Lower lobe of right lung (tissue), 2 donors: ENCODE data around the gene RASAL3. TPM values are rescaled to one million over a fixed set of nuclear protein-coding genes. Genes with fewer than 3 reads are reported as not detected.

Source experiments
- ATAC-seq, 2 donors: fragments of 200-7000 bp; cut with Tn5 transposase; one replicate each; pipeline ENCODE4 v1.9.1; 2020 to 2022; ENCODE audit warnings: mild to moderate bottlenecking in 2 of 2, moderate library complexity in 2 of 2
- DNase-seq: peaks from one replicate; pipeline ENCODE4 v3.0.0-alpha.2; 2020
- H3K27ac ChIP-seq: fragments of 200-600 bp; one replicate; pipeline ENCODE4 v1.8.0; 2022
- H3K27me3 ChIP-seq: fragments of 200-600 bp; one replicate; pipeline ENCODE4 v1.8.0; 2022; ENCODE audit warnings: low read depth
- H3K36me3 ChIP-seq: fragments of 200-600 bp; one replicate; pipeline ENCODE4 v1.8.0; 2022; ENCODE audit warnings: mild to moderate bottlenecking
- H3K4me1 ChIP-seq: fragments of 200-600 bp; one replicate; pipeline ENCODE4 v1.8.0; 2022
- H3K4me3 ChIP-seq: fragments of 200-600 bp; one replicate; pipeline ENCODE4 v1.8.0; 2022; ENCODE audit warnings: mild to moderate bottlenecking
- H3K9me3 ChIP-seq: fragments of 200-600 bp; one replicate; pipeline ENCODE4 v1.8.0; 2022
- intact Hi-C: fragments of 100-400 bp; cut with DNase I; formaldehyde crosslinking; loops from one replicate; pipeline ENCODE4 v1.11.0; 2022
- total RNA-seq: library from RNA; stranded (reverse); fragmentation: NEBNext Ultra II Directional; extraction: Animal tissue kit (Norgen Biotek cat#: 25700); gene quantifications from one replicate; pipeline ENCODE4 v1.2.1, GENCODE V29; 2021
- TF ChIP-seq, protein P1 (sequence below): fragments of 200-600 bp; IDR thresholded peaks from one replicate; pipeline ENCODE4 v1.8.0; 2022; ENCODE audit warnings: antibody characterized with exemption, mild to moderate bottlenecking
- donor health status: DM: no; HTN: yes; CAD: no; lungs with severe emphysema.

The RASAL3 gene
- total RNA-seq, 1 donor from 2014 or later: 15.0 TPM

DNA sequence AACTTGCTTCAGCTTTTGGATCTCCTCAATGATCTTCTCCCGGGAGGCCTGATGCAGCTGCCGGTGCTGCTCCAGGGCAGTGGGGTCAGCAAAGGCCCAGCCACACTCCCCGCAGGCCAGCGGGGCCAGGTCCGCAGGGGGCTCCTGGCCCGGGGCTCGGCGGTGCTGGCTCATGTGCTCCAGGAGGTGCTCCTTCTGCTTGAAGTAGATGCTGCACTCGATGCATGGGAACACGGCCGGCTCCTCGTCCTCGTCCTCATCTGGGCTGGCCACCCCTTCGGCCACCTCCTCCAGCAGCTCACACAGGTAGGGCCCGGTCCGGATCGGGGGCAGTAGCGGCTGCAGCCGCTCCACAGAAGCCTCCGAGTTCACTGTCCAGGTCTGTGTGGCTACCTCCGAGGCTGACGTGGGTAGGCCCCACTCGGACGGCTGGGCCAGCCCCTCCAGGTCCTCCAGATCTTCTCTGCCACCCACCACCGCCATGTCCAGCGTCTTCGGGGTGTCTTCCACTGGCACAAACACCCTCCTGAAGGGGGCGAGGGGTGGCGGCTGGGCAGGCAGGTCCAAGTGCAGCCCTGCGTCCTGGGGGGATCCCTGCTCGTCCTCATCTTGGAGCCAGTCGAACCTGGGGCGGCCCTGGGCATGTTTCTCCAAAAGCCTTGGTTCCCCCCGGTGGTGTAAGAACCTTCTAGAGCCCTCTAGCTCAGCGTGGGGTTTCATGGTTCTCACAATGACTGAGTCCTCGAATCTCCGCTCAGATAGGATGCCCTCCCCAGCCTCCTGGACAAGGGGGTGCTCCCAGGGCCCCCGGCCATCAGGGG is 24.3 kb downstream of the RASAL3 start:
- TF ChIP-seq, protein P1, sequence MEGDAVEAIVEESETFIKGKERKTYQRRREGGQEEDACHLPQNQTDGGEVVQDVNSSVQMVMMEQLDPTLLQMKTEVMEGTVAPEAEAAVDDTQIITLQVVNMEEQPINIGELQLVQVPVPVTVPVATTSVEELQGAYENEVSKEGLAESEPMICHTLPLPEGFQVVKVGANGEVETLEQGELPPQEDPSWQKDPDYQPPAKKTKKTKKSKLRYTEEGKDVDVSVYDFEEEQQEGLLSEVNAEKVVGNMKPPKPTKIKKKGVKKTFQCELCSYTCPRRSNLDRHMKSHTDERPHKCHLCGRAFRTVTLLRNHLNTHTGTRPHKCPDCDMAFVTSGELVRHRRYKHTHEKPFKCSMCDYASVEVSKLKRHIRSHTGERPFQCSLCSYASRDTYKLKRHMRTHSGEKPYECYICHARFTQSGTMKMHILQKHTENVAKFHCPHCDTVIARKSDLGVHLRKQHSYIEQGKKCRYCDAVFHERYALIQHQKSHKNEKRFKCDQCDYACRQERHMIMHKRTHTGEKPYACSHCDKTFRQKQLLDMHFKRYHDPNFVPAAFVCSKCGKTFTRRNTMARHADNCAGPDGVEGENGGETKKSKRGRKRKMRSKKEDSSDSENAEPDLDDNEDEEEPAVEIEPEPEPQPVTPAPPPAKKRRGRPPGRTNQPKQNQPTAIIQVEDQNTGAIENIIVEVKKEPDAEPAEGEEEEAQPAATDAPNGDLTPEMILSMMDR: no peak
- Histone ChIP-seq H3K27me3 (no peaks in the 10 kb centered on the region), H3K4me3 (no peak overlapping the region), H3K36me3 (peaks cover under 1% of the 10 kb centered on the region), H3K9me3 (no peaks in the 10 kb centered on the region), H3K4me1 (no peaks in the 10 kb centered on the region), H3K27ac (no peak overlapping the region)
- ATAC-seq (no peak), DNase-seq (no peak)
- intact Hi-C loops: no loop called here

DNA sequence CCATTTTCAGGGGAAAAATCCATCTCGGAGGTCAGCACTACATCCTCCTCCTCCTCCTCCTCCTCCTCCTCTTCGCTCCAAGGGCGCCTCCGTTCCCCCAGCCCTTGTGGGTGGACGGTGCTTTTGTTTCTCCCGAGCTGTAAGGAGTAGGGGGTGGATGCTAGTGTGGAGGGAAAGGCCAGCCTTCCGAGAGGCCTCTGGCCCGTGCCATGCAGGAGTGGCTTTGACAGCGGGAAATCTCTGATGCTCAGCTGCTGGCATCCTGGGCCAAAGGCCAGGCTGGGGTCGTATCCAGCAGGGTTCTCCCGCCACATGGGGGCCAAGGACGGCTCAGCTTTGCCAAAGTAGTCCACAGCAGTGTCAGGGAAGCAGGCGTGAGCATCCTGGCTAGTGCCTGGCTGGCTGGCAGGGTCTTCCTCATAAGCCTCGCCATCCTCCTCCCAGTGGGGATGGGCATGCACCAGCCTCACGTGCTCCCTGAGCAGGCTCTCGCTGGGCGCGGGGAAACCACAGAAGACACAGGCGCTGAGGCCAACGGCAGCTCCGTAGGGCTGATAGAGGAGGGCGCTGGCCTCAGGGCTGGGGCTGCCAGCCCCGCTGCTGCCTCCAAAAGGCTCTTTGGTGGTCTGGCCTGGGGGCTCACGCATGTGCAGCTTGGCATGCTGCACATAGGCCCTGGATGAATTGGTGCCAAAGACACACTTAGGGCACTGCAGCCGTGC is 25.1 kb downstream of the RASAL3 start:
- no peak for ATAC-seq
- DNase-seq: no peak
- H3K4me3 ChIP-seq: no peak overlapping the region
- H3K9me3 ChIP-seq: no peaks in the 10 kb centered on the region
- no peak overlapping the region for H3K27ac ChIP-seq
- TF ChIP-seq, protein P1: no peak
- no peaks in the 10 kb centered on the region for H3K27me3 ChIP-seq
- intact Hi-C loops: no loop called here
- H3K4me1 ChIP-seq: no peaks in the 10 kb centered on the region
- no peaks in the 10 kb centered on the region for H3K36me3 ChIP-seq

DNA sequence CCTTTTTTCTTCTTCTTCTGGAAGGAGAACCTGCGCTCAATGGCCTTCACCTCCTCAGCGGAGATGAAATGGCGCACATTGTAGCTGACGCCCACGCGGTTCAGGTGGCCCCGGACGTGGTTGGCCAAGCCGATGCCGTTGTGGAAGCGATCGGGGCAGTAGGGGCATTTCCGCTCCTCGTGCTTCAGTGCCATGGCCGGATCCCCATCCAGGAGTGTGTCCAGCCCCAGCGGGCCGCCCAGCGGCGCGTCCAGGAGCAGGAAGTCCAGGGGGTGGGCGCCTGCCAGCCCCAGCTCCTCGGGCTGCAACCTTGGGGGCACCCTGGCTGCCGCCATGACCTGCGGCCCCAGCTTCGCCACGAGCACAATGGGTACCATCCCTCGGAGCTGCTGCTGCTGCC is 25.8 kb downstream of the RASAL3 start:
- DNase-seq: no peak
- Histone ChIP-seq H3K4me1 (peaks cover 3% of the 10 kb centered on the region), H3K36me3 (no peaks in the 10 kb centered on the region), H3K27ac (no peak overlapping the region), H3K27me3 (no peaks in the 10 kb centered on the region), H3K9me3 (no peaks in the 10 kb centered on the region), H3K4me3 (no peak overlapping the region)
- intact Hi-C loops: no loop called here
- no peak for ATAC-seq
- TF ChIP-seq, protein P1: no peak

DNA sequence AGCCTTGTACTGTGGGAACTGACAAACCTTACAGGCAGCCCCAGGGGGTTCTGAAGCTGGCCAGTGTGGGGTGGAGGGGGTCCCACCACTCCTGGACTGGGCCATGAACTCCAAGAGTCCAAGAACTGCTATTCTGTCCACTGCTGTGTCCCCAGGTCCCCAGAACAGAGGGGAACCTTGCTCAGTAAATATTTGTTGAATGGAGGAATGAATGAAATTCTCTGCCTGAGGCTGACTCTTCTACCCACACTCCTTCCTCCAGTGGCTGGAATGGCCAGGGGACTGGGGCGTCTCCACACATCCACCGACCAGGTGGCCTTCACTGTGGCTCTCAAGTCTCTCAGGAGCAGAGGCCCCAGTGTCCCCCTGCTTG is 26.2 kb downstream of the RASAL3 start:
- H3K27ac ChIP-seq: no peak overlapping the region

GRCh38 chr19:15437355-15438123 is 26.8 kb downstream of the RASAL3 start:
- H3K9me3 ChIP-seq: no peaks in the 10 kb centered on the region
- intact Hi-C loops: no loop called here
- peaks cover 10% of the 10 kb centered on the region for H3K4me1 ChIP-seq
- TF ChIP-seq, protein P1: no peak
- no peak overlapping the region for H3K27ac ChIP-seq
- no peak for DNase-seq
- ATAC-seq: no peak
- no peaks in the 10 kb centered on the region for H3K27me3 ChIP-seq
- H3K4me3 ChIP-seq: no peak overlapping the region
- H3K36me3 ChIP-seq: no peaks in the 10 kb centered on the region

More for the DNA sequence above, 26.2 kb downstream of the RASAL3 start:
- H3K4me3 ChIP-seq: no peak overlapping the region
- no peaks in the 10 kb centered on the region for H3K9me3 ChIP-seq
- intact Hi-C loops: no loop called here
- no peak for DNase-seq
- H3K27me3 ChIP-seq: no peaks in the 10 kb centered on the region
- H3K4me1 ChIP-seq: peaks cover 8% of the 10 kb centered on the region
- no peak for ATAC-seq
- no peaks in the 10 kb centered on the region for H3K36me3 ChIP-seq
- TF ChIP-seq, protein P1: no peak
